M059J (cell line): ENCODE results near the gene LYL1. TPM values are rescaled to one million over a fixed set of nuclear protein-coding genes. Genes with fewer than 3 reads are reported as not detected.
A peak's percentile ranks its signal among the peaks of the same experiment; 100 is the strongest.

Experiments used
- DNase-seq: peaks from one replicate; pipeline ENCODE4 v3.0.0-alpha.2; 2012; ENCODE audit warnings: low read depth
- total RNA-seq: library from RNA; depleted of rRNA; stranded (reverse); fragments of >200 nt; shearing (Covaris generic); gene quantifications from 2 replicates; pipeline ENCODE4 v1.2.3, GENCODE V29; 2014; rRNA removed

Gene LYL1
- total RNA-seq, 1 experiment from 2014 or later: not detected

GRCh38 chr19:13056052-13056660 lies 46.5 kb downstream of the LYL1 start:
- peak; percentile 96 for DNase-seq

GRCh38 chr19:13055213-13056051 lies 47.2 kb downstream of the LYL1 start:
- DNase-seq: peak; percentile 92

GRCh38 chr19:13054626-13055212 lies 47.9 kb downstream of the LYL1 start:
- no peak for DNase-seq

GRCh38 chr19:13053761-13054625 lies 48.7 kb downstream of the LYL1 start:
- DNase-seq: peak; percentile 99

GRCh38 chr19:13053238-13053637 lies 49.4 kb downstream of the LYL1 start:
- DNase-seq: peak; percentile 61

GRCh38 chr19:13052447-13053175 lies 50.0 kb downstream of the LYL1 start:
- peak; percentile 50 for DNase-seq

GRCh38 chr19:13051557-13052165 lies 51.0 kb downstream of the LYL1 start:
- peak; percentile 22 for DNase-seq

GRCh38 chr19:13050274-13050673 lies 52.4 kb downstream of the LYL1 start:
- no peak for DNase-seq

Other genes starting within 250 kb of the LYL1 start
- gene DNASE2, start 221.4 kb downstream of the LYL1 start, total RNA-seq: 61.0 and 62.4 TPM in 2 replicates
- gene KLF1, start 215.7 kb downstream of the LYL1 start, total RNA-seq: not detected in 2 replicates
- 27.2 and 27.5 TPM in 2 replicates for gene GCDH, start 211.7 kb downstream of the LYL1 start, total RNA-seq
- 0.20 and 0.34 TPM in 2 replicates for gene SYCE2, start 183.6 kb downstream of the LYL1 start, total RNA-seq
- 67.2 and 86.6 TPM in 2 replicates for gene FARSA, start 169.1 kb downstream of the LYL1 start, total RNA-seq
- gene CALR, start 164.2 kb downstream of the LYL1 start, total RNA-seq: 2,061 and 2,975 TPM in 2 replicates
- 156 and 205 TPM in 2 replicates for gene RAD23A, start 157.0 kb downstream of the LYL1 start, total RNA-seq
- 48.1 and 54.0 TPM in 2 replicates for gene GADD45GIP1, start 145.6 kb downstream of the LYL1 start, total RNA-seq
- gene DAND5, start 133.3 kb downstream of the LYL1 start, total RNA-seq: 0.62 TPM in 1 of 2 replicates, not detected in the other
- gene NFIX, start 107.4 kb downstream of the LYL1 start, total RNA-seq: 38.5 and 52.0 TPM in 2 replicates
- 19.9 and 23.0 TPM in 2 replicates for gene TRMT1, start 13.9 kb upstream of the LYL1 start, total RNA-seq
- gene NACC1, start 15.4 kb upstream of the LYL1 start, total RNA-seq: 48.1 and 126 TPM in 2 replicates
- gene STX10, start 47.5 kb upstream of the LYL1 start, total RNA-seq: 122 and 124 TPM in 2 replicates
- gene IER2, start 47.6 kb upstream of the LYL1 start, total RNA-seq: 16.6 and 33.0 TPM in 2 replicates